ENCODE measurements around the gene NEK7.
"Not testable (repeated sequence)": the region's sequence is repeated elsewhere in the genome, so short reads cannot be mapped to it uniquely, and the experiment has no call there.

The NEK7 gene

DNA sequence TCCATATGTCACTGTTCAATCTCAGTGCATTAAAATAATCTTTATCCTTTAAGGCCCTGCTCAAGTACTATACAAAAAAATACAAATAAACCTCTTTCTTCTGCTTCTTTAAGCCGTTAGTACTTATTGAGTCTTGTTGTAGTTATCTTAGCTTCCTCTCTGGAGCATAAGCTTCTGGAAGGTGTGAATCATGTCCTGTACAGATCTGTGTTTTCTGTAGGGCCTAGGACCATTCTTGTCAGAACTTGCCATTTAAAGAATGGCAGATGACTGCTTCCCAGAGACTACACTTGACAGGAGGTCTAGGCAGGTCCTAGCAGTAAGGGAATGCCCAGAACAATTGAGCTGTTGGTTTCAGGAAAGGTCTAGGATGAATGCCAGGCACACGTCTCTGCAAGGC is 12.9 kb downstream of the NEK7 start:
- no peak for DNase-seq (ENCODE audit: low read depth in 2 of 2, low spot score in 1 of 2)

DNA sequence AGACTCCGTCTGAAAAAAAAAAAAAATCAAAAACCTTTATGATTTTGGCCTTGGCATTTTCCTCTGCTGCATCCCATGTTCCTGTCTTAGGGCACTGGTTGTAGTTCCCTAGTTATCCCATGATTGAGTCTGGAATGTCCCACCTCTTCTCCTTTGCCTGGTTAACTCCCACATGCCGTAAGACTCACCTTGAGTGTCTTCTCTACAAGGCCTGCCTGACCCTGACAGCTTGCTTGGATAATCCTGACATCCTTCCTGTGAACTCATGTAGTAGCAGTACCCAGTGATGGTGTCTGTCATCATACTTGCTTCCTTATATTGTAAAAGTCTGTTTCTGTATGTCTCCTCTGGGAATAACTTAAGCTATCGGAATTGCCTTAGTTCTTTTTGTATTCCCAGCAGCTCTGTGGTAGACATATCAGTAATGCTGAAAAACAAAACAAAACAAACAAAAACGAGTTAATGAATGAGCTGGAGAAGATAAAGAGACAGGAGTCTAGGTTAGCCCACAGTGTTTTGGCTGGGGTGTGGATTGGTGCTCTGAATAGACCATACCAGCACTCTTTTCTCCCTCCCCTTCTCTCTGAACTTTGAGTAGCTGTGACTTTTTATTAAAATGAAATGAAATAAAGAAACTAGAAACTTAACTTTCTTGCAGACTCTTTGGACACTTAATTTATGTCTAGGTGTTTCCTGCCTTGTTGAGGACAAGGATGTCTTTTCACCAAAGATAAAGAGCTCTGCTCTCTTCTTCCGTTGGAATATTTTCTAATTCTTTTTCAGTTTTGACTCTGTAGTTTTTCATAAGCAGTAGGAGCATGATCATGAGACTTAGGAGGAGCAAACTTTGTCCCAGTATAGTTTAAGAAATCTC is 15.1 kb downstream of the NEK7 start:
- DNase-seq (ENCODE audit: low read depth in 2 of 2, low spot score in 1 of 2), result no peak

GRCh38 chr1:198173832-198174231 is 17.0 kb downstream of the NEK7 start:
- no peak for DNase-seq (ENCODE audit: low read depth in 2 of 2, low spot score in 1 of 2)

DNA sequence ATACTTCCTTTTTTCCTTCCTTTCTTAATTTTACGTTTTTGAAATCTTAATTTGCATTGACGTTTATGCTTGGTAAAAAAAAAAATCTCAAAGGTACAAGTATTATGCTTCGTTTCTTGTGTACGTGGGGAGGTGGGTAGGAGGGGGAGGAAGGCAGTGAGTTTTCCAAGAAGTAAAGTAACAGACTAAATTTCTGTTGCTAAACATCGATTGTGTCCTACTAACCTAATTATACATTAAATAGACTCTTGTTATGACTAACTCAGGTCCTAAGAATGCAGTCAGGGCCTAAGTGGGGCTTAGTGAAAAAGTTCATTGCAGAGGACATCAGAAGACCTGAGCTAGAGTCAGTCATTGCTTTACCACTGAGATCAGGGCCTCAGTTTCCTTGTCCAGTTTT is 17.5 kb downstream of the NEK7 start:
- DNase-seq (ENCODE audit: low read depth in 2 of 2, low spot score in 1 of 2), result no peak

DNA sequence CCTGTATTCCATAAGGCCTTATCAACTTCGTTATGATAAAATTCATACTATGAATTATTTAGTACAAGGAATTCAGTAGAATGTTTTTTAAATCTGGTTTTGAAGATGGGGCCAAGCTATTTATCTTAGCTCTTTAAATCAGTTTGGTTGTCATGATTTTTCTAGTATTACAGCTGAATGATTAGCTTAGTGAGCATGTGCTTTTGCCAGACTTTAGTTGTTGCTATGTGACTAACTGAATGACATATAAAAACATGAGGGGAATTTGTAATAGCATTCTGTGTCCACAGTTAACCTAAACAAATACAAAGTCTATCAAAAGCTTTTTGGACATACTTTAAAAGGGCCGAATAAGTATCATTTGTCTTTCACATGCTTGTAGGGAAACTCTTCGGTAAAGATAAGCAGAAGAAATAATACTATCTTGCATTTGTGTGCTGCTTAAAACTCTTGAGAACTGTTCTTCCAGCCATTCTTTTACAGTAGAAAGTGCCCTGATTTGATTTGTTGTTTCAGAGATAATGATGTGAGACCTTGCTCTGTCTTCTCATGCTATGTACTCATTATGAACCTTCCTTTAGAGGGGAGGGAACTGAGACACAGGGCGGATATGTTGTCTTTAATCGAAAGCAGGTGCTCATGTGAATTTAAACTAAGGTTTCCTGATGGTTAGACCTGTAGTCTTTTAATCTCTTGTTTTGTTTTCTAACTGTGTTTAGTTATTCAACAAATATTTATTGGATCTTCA is 18.8 kb downstream of the NEK7 start:
- DNase-seq (ENCODE audit: low read depth in 2 of 2, low spot score in 1 of 2), result no peak

GRCh38 chr1:198176179-198176578 is 19.4 kb downstream of the NEK7 start:
- DNase-seq (ENCODE audit: low read depth in 2 of 2, low spot score in 1 of 2), result no peak

- DNase-seq (ENCODE audit: low read depth in 2 of 2, low spot score in 1 of 2), result no peak
Measured at GRCh38 chr1:198177546-198177945, 20.7 kb downstream of the NEK7 start.

DNA sequence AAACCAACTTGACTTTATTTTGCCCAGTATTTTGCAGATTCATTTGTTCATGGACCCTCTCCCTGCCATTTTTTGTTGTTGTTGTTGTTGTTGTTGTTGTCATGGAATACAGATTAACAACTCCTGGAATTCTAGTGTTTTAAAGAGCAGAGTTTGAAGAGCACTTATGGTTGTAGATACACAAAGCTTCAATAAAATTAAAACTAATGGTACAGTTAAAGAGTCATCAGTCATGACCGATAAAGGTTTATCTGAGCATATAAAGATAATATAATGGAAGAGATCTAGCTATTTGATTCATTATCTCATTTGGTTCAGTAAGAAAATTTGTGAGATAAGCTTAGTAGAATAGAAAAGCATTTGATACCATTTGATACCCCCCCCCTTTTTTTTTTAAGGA is 21.8 kb downstream of the NEK7 start:
- DNase-seq (ENCODE audit: low read depth in 2 of 2, low spot score in 1 of 2), result no peak

GRCh38 chr1:198179556-198179981 is 22.8 kb downstream of the NEK7 start:
- no peak for DNase-seq (ENCODE audit: low read depth in 2 of 2, low spot score in 1 of 2)

DNA sequence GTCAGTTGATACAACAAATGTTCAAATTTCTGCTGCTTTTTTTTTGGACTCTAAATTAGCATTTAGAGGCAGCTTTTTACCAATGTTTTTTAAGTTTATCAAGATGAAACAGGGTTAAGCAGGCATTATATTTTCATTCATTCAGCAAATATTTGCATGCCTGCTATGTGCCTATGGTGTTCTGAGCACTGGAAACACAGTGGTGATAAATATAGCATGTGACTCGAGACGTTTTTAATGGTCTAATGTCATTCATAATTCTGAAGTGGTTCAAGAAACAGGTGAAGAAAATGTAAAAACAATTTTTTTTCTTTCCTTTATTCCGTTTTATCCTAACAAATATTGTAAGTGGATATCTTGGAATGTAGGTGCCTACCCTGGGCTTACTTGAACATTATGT is 26.8 kb downstream of the NEK7 start:
- DNase-seq (ENCODE audit: low read depth in 2 of 2, low spot score in 1 of 2), result no peak

GRCh38 chr1:198184516-198184915 is 27.7 kb downstream of the NEK7 start:
- no peak for DNase-seq (ENCODE audit: low read depth in 2 of 2, low spot score in 1 of 2)

GRCh38 chr1:198185146-198185545 is 28.3 kb downstream of the NEK7 start:
- no peak for DNase-seq (ENCODE audit: low read depth in 2 of 2, low spot score in 1 of 2)

DNA sequence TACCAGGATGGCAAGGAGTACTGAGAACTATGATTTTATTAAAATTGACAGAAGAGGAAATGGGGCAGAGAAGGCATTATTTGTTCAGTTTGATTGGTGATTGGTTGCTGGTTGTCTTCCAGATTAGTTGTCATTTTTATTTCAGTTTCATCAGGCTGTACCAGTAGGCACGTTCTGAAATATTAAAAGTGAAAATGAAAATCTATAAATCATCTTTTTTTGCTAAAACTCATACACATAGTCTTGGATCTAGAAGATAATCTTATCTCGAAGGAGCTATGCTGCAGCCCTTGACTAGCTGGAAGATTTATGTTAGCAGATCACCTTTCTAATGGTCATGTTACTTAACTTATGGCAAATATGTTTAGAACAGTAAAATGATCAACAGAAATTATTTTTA is 29.0 kb downstream of the NEK7 start:
- DNase-seq (ENCODE audit: low read depth in 2 of 2, low spot score in 1 of 2), result no peak

- DNase-seq (ENCODE audit: low read depth in 2 of 2, low spot score in 1 of 2), result no peak
Measured at GRCh38 chr1:198186916-198187580, 30.2 kb downstream of the NEK7 start.

- no peak for DNase-seq (ENCODE audit: low read depth in 2 of 2, low spot score in 1 of 2)
Measured at GRCh38 chr1:198187973-198188588, 31.3 kb downstream of the NEK7 start.

DNA sequence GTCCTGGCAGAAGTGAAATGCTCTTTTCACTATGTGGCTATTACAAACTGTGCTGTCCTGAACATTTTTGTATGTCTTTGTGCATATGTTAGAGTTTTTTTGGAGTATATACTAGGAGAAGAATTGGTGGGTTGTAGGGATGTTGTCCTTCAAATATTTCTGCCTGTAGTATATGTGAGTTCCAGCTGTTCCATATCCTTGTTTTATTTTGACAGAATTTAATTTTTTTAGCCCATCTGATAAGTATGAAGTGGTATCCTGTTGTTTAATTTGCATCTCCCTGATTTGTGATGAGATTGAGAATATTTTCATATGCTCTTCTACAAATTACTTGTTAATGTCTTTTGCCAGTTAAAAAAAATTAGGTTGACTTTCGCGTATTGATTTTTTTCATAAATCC is 34.3 kb downstream of the NEK7 start:
- DNase-seq (ENCODE audit: low read depth in 2 of 2, low spot score in 1 of 2), result no peak

GRCh38 chr1:198193871-198194270 is 37.1 kb downstream of the NEK7 start:
- DNase-seq (ENCODE audit: low read depth in 2 of 2, low spot score in 1 of 2), result not testable (repeated sequence)

- DNase-seq (ENCODE audit: low read depth in 2 of 2, low spot score in 1 of 2), result no peak
Measured at GRCh38 chr1:198196630-198197029, 39.8 kb downstream of the NEK7 start.

- no peak for DNase-seq (ENCODE audit: low read depth in 2 of 2, low spot score in 1 of 2)
Measured at GRCh38 chr1:198197285-198197684, 40.5 kb downstream of the NEK7 start.

- DNase-seq (ENCODE audit: low read depth in 2 of 2, low spot score in 1 of 2), result no peak
Measured at GRCh38 chr1:198199105-198199504, 42.3 kb downstream of the NEK7 start.

DNA sequence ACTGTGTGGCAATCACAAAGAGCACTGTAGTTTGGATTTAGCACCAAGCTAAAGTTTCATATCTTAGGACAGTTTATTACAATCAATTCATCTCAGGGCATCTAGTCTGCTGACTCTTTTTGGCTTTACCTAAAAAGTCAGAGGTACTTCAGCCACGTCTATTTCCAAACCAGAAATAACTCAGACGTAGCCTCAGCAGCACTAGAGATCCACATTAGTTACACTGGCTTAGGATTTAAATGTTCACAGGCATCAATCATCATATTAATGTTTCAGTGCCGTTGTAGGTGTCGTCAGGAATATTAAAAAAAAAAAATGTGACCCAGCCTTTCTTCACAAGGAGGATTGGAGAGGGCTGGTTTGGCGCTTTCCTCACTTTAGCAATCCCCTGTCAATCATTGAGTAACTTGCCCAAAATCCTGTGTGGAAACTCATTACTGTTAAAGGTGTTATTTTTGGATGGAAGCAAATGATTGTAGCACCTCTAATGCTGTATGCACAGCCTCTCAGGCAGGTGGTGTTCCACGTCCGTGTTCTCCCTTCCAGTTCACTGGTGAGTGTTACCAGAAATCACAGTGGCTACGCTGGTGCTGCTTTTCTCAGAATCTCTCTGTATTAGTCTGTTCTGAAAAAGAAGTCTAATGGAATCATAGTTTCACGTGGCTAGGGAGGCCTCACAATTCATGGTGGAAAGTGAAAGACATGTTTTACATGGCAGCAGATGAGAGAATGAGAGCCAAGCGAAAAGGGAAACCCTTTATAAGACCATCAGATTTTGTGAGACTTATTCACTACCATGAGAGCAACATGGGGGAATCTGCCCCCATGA is 45.4 kb downstream of the NEK7 start:
- DNase-seq (ENCODE audit: low read depth in 2 of 2, low spot score in 1 of 2), result no peak
